Measurements from ENCODE around the gene ENDOV. TPM values are rescaled to one million over a fixed set of nuclear protein-coding genes. Genes with fewer than 3 reads are reported as not detected.

Gene ENDOV
- total RNA-seq, 2 donors from 2014 or later: 19.1 to 25.3 TPM

- H3K9me3 ChIP-seq: no peaks in the 10 kb centered on the region
- no peak overlapping the region for H3K4me3 ChIP-seq
- H3K9ac ChIP-seq (ENCODE audit: low read depth in 2 of 2, low read length in 2 of 2): no peak overlapping the region
- H3K36me3 ChIP-seq: no peaks in the 10 kb centered on the region
- H3K27me3 ChIP-seq: no peaks in the 10 kb centered on the region
- intact Hi-C loops (cut with DNase I): loop anchor here (2.0 to 10.0 kb wide), 3 partner anchors 150 to 677 kb away; no protein-coding TSS in a partner anchor
- TF ChIP-seq CTCF (IDR thresholded peaks at IDR 0.05): no peak
- H3K4me1 ChIP-seq: no peaks in the 10 kb centered on the region
- H3K27ac ChIP-seq: no peak overlapping the region
- DNase-seq: no peak
Measured at GRCh38 chr17:80427366-80428282, 12.7 kb downstream of the ENDOV start.

GRCh38 chr17:80428363-80428762, 13.4 kb downstream of the ENDOV start:
- intact Hi-C loops (cut with DNase I): loop anchor here (2.0 to 10.0 kb wide), 3 partner anchors 149 to 676 kb away; no protein-coding TSS in a partner anchor
- Histone ChIP-seq H3K4me1 (no peaks in the 10 kb centered on the region), H3K27ac (no peak overlapping the region), H3K9ac (ENCODE audit: low read depth in 2 of 2, low read length in 2 of 2) (no peak overlapping the region), H3K9me3 (no peaks in the 10 kb centered on the region), H3K27me3 (no peaks in the 10 kb centered on the region), H3K4me3 (no peak overlapping the region), H3K36me3 (no peaks in the 10 kb centered on the region)
- no peak for DNase-seq
- TF ChIP-seq CTCF (IDR thresholded peaks at IDR 0.05): no peak

DNA sequence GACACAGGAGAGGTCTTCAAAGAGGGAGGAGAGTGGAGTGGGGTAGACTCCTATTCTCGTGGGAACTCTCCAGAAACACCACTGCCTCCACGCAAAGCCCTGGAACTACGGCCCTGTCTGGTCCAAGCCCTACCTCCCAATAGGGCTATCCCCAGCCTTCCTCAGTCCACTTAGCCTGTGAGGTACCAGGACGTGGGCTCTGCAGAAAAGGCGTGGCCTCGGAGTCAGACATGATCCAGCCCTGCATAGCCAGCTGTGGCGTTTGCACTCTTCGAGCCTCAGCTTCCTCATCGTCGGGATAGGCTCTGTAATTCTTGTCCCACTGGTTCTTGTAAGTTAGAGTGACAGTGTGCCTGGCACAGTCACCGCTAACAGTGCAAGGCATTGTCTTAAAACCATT, 13.8 kb downstream of the ENDOV start:
- Histone ChIP-seq H3K27me3 (no peaks in the 10 kb centered on the region), H3K36me3 (no peaks in the 10 kb centered on the region), H3K4me3 (no peak overlapping the region), H3K4me1 (no peaks in the 10 kb centered on the region), H3K9me3 (no peaks in the 10 kb centered on the region), H3K9ac (ENCODE audit: low read depth in 2 of 2, low read length in 2 of 2) (no peak overlapping the region), H3K27ac (no peak overlapping the region)
- intact Hi-C loops (cut with DNase I): loop anchor here (2.0 to 10.0 kb wide), 3 partner anchors 149 to 676 kb away; no protein-coding TSS in a partner anchor
- no peak for DNase-seq
- no peak for TF ChIP-seq CTCF (IDR thresholded peaks at IDR 0.05)

DNA sequence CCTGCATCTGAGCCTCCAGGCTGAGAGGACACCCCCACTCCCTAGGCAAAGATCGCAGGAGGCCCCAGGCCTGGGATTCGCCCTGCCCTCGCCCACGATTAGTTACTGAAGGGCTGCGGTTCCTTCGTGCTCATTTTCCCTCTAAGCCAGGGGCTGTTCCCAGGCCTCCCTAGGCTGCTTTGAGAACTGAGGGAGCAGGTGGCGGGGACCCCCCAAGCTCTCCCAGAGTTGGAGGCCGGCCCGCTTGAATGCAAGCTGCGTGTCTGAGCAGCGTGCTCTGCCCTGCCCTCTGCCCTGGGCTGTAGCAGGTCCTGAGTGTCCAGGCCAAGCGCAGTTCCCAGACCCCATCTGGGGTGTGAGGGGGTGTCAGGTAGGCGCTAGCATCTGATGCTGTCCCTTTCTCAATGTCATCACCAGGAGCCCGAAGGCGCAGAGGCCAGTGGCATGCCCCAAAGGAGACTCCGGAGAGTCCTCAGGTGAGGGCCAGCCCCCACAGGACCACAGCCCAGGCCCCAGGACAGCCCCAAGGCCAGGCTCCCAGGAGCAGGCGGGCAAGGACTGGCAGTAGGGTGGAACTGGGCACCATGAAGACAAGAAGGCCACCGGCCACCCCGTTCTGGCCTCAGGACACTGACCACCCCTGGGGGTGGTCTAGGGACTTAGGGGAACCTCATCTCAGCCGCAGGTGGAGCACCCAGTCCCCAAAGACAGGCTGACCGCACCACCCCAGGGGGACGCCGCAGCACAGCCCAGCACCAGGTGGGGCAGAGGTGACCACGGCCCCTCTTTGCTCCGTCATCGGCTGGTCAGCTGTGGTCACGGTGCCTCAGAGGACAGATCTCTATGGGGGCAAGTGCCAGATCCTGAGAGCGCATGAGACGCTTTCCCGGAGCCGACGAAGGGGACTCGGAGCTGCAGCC, 14.6 kb downstream of the ENDOV start:
- H3K9ac ChIP-seq (ENCODE audit: low read depth in 2 of 2, low read length in 2 of 2): no peak overlapping the region
- intact Hi-C loops (cut with DNase I): loop anchor here (2.0 to 10.0 kb wide), 3 partner anchors 148 to 675 kb away; no protein-coding TSS in a partner anchor
- no peak for DNase-seq

More for the DNA sequence above, 14.6 kb downstream of the ENDOV start:
- Histone ChIP-seq H3K4me3 (no peak overlapping the region), H3K4me1 (no peaks in the 10 kb centered on the region), H3K36me3 (no peaks in the 10 kb centered on the region), H3K27me3 (no peaks in the 10 kb centered on the region), H3K27ac (no peak overlapping the region), H3K9me3 (no peaks in the 10 kb centered on the region)
- TF ChIP-seq CTCF (IDR thresholded peaks at IDR 0.05): no peak

All from colonic mucosa (tissue), 4 donors.